GM12865 (cell line): Measurements from ENCODE around the gene MEP1B.

Experiments
- DNase-seq: peaks from one replicate; pipeline ENCODE4 v3.0.0; 2010; ENCODE audit warnings: low read depth
- H3K4me3 ChIP-seq: 2 replicates; pipeline ENCODE4 v1.5.1; 2011; ENCODE audit warnings: mild to moderate bottlenecking, low read depth, low read length, control low read depth
- CTCF ChIP-seq: IDR thresholded peaks from 2 replicates; pipeline ENCODE4 v1.5.1; 2011; ENCODE audit warnings: low read length, control low read depth, low read depth, inconsistent platforms; ENCODE audit not compliant: insufficient read depth; ENCODE audit errors: missing control alignments

Gene MEP1B

GRCh38 chr18:32190209-32190608, 370 bp downstream of the MEP1B start:
- H3K4me3 ChIP-seq = no peak overlapping the region
- no peak for TF ChIP-seq CTCF
- no peak for DNase-seq

- DNase-seq = no peak
- TF ChIP-seq CTCF = no peak
- H3K4me3 ChIP-seq = no peak overlapping the region
Observed at GRCh38 chr18:32195881-32196815, 6.3 kb downstream of the MEP1B start.

GRCh38 chr18:32200766-32201165, 10.9 kb downstream of the MEP1B start:
- no peak for DNase-seq
- TF ChIP-seq CTCF = no peak
- no peak overlapping the region for H3K4me3 ChIP-seq

- no peak overlapping the region for H3K4me3 ChIP-seq
- DNase-seq = no peak
- TF ChIP-seq CTCF = no peak
Observed at GRCh38 chr18:32201948-32202672, 12.3 kb downstream of the MEP1B start.

GRCh38 chr18:32208023-32208422, 18.2 kb downstream of the MEP1B start:
- DNase-seq = no peak
- TF ChIP-seq CTCF = no peak
- no peak overlapping the region for H3K4me3 ChIP-seq

GRCh38 chr18:32208577-32208976, 18.7 kb downstream of the MEP1B start:
- no peak for DNase-seq
- no peak overlapping the region for H3K4me3 ChIP-seq
- TF ChIP-seq CTCF = no peak
